ENCODE data around the gene PCNX3.

PCNX3 gene

DNA sequence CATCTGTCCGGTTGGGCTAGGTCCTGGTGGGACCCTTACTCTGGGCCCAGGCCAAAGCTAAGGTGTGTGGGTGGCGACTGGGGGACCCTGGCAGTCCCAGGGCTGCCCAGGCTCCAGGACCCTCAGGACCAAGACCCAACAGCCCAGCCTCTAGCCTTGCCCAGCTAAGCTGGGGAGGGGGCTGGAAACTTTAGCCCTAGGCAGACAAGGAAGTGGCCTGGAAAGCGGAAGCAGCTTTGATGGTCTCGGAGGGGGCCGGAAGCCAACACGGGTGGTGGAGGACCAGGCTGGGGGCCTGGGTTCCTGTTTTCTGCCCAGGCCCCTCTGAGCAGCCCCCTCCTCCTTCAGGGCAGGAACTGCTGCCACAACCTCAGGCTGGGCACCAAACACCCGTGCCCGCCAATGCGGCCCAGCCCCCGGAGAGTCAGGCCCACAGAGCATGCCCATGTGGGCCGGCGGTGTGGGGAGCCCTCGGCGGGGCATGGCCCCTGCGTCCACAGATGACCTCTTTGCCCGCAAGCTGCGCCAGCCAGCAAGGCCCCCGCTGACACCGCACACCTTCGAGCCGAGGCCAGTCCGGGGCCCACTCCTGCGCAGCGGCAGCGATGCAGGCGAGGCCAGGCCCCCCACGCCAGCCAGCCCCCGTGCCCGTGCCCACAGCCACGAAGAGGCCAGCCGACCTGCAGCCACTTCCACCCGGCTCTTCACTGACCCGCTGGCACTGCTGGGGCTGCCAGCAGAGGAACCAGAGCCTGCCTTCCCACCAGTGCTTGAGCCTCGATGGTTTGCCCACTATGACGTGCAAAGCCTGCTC is 25.1 kb downstream of the PCNX3 start:
- no peak for DNase-seq

DNA sequence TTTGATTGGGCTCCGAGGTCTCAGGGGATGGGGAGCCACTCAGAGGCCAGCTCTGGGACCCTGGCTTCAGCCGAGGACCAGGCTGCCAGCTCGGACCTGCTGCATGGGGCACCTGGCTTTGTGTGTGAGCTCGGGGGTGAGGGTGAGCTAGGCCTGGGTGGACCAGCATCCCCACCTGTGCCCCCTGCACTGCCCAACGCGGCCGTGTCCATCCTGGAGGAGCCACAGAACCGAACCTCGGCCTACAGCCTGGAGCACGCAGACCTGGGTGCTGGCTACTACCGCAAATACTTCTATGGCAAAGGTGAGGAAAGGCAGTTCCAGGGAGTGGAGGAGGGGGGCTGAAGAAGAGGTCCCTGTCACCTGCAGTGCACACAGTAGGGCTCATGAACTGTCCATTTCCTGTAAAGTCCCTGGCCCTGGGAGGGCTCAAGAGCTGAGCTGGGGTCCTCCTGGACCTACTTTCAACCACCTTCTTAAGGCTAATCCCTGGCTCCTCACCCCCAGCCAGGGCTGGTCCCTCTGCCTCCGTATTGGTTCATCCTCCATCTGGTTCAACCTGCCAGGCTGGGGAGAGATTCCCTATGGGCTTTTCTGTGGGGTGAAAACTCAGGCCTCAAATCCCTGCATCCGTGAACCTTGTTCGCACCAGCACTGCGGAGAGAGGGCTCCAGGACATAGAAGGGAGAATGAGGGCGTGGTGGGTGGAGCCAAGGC is 25.9 kb downstream of the PCNX3 start:
- DNase-seq: no peak

DNA sequence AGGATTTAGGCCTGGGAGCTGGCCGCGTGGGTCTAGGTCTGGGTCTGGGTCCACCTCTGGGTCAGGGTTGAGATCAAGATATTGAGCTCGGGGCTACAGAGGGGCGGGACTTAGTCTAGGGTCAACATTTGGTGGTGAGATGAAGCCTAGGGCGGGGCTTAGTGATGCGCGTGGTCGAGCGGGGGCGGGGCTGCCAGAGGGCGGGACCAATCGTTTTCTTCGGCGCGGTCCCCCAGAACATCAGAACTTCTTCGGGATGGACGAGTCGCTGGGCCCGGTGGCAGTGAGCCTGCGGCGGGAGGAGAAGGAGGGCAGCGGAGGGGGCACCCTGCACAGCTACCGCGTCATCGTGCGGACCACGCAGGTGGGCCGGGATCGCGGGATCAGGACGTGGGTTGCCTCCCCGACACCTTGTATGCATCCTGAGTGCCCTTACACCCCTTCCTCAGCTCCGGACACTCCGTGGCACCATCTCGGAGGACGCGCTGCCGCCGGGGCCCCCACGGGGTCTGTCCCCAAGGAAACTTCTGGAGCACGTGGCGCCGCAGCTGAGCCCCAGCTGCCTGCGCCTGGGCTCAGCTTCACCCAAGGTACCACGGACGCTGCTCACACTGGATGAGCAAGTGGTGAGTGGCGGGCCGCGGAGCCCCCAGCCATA is 26.6 kb downstream of the PCNX3 start:
- no peak for DNase-seq

DNA sequence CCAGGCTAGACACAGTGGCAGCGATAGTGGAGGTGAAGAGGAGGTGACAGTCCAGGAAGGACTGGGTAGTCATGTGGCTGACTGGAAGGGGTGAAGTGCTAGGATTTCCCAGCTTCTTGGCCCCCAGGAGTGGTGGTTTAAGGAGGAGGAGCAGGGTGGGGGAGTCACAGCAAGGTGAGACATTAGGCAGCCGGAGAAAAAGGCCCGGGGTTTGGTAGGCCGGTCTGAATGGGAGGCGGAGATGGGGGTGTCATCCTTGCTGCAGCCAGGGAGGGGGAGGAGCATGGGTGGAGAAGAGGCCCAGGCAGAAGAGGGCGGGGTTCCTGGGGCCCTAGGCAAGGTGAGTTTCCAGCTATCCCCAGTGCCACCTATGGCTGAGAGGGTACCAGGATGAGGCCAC is 28.4 kb downstream of the PCNX3 start:
- DNase-seq: no peak

DNA sequence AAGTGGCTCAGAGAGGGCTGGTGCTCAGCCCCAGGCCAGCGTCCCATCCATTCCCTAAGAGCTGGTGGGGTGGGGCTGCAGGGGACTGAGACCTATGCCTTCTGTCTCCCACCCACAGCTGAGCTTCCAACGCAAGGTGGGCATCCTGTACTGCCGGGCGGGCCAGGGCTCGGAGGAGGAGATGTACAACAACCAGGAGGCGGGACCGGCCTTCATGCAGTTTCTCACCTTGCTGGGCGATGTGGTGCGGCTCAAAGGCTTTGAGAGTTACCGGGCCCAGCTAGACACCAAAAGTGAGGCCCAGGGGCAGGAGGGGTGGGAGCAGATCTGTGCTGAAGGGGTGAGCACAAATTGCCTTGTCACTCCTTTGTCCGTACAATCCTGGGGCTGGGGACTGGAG is 29.3 kb downstream of the PCNX3 start:
- DNase-seq: no peak

DNA sequence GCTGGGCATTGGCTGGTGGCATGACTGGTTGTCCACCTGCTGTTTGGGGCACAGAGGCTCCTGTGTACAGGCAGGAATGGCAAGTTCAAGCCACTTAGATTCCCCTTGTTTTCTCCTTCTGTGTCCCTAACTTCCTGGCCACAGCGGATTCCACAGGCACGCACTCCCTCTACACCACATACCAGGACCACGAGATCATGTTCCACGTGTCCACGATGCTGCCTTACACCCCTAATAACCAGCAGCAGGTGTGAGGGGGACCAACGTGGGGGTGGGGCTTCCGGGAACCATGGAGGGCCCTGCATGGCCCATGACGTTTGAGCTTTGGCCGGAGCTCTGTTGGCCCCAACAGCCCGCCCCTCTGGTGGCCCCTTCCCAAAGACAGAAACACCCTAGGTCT is 30.1 kb downstream of the PCNX3 start:
- DNase-seq: no peak

DNA sequence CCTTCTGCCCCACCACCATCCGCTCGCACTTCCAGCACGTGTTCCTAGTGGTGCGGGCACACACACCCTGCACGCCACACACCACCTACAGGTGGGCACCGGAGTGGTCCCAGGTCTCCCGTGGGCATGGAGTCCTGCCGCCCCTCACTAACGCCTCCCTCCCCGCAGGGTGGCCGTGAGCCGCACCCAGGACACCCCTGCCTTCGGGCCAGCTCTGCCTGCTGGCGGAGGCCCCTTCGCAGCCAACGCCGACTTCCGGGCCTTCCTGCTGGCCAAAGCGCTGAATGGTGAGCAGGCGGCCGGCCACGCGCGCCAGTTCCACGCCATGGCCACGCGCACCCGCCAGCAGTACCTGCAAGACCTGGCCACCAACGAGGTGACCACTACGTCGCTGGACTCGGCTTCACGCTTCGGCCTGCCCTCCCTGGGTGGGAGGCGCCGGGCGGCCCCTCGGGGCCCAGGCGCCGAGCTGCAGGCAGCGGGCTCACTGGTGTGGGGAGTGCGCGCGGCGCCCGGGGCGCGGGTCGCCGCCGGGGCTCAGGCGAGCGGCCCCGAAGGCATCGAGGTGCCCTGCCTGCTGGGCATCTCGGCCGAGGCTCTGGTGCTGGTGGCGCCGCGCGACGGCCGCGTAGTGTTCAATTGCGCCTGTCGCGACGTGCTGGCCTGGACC is 30.8 kb downstream of the PCNX3 start:
- no peak for DNase-seq

DNA sequence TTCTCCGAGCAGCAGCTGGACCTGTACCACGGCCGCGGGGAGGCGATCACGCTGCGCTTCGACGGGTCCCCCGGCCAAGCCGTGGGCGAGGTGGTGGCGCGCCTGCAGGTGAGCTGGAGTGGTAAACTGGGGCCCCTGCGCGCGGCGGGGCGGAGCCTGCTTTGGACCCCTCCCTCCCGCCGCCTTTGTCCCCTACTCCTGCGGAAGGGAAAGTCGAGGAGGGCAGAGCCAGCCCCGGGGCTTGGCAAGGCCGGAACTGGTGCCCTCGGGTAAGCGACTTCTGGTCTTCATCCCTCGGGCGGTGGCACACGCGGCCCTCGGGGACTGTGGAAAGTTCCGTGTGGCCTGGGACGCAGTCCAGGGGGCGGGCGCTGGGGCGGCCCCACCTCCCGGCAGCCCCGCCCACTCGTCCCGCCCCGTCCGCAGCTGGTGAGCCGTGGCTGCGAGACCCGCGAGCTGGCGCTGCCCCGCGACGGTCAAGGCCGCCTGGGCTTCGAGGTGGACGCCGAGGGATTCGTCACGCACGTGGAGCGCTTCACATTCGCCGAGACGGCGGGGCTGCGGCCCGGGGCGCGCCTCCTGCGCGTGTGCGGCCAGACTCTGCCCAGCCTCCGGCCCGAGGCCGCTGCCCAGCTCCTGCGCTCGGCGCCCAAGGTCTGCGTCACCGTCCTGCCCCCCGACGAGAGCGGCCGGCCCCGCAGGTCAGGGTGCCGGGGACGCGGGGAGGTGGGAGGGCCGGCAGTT is 31.6 kb downstream of the PCNX3 start:
- DNase-seq: no peak

DNA sequence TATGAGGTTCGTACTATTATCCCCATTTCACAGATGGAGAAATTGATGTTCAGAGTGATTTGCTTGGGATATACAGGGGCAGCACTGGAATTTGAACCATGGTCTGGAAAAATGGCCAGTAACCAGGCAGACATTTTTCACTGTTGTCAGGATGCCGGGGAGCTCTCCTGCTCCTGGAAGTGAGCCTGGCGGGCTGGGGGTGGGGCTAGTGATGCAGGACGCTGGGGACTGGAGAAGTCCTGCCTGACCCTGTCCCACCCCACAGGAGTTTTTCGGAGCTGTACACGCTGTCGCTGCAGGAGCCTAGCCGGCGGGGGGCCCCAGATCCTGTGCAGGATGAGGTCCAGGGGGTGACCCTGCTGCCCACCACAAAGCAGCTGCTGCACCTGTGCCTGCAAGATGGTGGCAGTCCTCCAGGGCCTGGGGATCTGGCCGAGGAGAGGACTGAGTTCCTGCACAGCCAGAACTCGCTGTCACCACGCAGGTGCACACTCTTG is 33.5 kb downstream of the PCNX3 start:
- DNase-seq: no peak

DNA sequence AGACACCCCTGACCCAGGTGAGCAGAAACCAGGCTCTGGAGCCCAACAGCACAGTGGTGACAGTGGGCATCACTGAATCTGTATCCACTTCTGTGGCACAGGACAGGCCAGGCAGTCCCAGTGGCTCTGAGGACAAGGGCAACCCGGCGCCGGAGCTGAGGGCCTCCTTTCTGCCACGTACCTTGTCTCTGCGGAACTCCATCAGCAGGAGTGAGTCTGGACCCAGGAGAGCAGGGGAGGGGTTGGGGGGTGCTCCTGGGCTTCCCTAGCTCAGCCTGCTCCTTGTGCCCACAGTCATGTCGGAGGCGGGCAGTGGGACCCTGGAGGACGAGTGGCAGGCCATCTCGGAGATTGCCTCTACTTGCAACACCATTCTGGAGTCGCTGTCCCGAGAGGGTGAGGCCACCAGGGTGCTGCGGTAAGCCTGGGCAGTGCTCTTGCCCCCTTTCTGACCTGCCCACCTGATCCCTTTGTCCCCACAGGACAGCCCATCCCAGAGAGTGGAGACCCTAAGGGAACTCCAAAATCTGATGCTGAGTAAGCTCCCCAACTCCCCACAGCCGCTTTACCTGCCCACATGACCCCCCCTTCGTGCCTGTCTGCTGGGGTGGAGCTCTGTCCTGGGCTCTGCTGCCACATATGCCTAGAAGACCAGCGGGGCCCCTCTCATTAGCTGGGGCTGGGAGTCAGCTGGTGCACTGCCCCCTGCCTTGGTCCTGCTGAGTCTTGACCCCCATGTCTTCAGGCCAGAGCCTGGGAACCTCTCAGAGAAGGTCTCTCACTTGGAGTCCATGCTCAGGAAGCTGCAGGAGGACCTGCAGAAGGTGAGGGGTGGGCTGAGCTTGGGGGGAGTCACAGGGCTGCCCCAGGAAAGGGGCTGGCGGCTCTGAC is 34.3 kb downstream of the PCNX3 start:
- no peak for DNase-seq

DNA sequence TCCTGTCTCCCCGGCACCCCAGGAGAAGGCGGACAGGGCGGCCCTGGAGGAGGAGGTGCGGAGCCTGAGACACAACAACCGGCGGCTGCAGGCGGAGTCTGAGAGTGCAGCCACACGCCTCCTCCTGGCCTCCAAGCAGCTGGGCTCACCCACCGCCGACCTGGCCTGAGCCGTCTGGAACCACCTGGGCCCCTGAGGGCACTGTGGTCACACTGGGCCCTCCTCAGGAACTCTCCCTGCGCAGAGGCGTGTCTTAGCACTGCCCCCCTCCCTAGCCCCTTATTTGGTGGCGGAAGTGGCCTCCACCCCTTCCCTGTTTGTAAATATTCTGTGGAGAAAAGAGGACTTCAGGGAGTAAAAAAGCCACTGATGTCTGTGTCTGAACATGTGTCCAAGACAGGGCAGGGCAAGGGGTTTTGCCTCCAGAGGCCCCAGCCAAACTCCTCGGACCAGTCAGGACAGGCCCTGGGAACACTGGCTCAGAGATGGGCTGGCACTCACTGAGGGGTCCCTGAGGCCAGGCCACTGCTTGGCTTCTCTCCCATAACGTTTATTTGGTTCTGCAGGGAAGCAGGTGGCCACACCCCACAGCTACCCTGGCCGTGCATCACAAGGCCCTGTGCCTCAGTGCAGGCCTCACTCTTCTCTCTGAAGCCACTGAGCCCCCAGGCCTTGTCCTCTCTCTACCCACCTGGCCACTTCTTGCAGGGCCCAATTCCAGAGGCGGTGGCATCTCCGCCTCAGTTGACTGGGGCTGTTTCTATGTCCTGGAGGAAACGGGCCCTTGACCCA is 35.2 kb downstream of the PCNX3 start:
- no peak for DNase-seq

DNA sequence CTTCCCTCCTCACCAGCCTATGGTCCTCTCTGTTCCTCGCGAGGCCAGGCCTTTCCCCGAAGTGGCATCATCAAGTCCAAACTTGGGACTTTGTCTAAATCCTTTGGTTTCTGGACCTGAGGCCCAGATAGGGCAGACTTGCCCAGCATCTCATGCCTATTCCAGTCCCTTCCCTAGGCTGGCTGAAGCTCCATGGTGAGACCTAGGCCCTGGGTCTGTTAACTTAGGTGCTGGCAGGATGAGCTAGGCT is 35.7 kb downstream of the PCNX3 start:
- no peak for DNase-seq

DNA sequence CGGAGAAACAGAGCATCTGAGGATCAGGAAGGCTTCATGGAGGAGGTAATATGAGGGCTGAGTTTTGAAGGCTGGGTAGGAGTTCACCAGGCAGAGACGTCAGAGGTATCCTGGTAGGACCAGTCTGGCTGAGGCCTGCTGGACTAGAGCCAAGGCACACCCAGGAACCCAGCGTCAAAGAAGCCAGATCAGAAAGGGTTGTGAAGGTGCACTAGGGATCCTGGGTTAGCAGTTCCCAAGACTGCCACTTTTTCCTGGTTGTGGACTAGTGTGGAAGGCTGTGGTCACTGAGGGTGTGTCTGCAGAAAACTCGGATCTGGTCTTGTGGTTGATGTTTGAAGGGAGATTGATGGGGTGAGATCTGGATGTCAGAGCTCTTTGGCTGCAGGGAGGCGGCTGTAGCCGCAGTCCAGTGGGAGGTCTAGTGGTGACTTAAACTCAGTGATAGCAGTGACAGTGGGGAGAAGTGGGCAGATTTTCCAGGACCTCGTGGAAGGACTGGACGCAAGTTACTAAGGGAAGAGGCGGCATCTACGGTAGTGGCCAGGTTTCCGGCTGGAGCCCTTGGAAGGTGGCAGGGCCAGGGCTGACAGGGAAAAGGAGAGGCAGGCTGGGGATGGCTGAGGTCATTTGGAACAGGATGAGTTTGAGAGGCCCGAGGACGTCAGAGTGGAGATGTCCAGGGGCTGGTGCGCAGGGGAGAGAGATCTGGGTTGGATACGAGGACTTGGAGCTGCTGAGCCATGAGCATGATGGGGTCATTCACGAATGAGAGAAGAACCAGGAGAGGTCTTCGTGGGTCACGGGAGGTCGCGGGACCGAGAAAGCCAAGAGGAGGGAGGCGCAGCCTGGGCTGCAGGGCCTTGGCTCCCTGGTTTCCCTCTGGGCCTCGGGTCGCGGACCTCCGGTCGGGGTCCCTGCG is 36.3 kb downstream of the PCNX3 start:
- no peak for DNase-seq

DNA sequence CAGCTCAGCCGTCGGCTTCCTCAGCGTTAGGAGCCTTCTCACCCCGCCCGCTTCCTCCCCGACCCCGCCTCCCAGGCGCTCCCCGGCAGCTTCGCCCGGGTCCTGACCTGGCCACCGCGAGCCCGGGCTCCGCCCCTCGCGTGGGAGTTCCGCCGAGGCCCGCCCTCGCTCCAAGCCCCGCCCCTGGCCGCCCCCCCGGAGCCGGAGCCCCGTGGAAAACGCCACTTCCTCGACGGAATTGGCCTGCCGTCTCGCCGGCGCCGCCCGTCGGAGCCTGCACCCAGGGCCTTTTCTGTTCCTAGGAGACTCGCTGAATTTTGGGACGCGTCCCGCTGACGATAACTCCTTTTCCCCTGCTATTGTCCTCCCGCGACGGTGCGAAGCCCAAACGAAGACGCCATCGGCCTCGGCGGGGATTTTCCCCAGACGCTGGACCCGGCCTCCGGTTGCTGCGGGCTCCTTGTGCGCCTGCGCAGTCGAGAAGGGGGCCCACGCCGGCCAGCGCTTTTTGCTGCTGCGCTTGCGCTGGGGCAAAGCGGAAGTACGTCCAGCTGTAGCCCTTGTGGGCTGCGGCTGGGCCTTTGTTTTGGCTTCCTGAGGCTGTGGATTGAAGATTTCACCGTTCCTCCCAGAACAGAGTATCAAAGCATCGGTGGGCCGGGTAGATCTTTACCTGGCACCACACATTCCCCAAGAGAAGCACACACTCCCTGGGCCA is 37.1 kb downstream of the PCNX3 start:
- DNase-seq: peak; percentile 96

DNA sequence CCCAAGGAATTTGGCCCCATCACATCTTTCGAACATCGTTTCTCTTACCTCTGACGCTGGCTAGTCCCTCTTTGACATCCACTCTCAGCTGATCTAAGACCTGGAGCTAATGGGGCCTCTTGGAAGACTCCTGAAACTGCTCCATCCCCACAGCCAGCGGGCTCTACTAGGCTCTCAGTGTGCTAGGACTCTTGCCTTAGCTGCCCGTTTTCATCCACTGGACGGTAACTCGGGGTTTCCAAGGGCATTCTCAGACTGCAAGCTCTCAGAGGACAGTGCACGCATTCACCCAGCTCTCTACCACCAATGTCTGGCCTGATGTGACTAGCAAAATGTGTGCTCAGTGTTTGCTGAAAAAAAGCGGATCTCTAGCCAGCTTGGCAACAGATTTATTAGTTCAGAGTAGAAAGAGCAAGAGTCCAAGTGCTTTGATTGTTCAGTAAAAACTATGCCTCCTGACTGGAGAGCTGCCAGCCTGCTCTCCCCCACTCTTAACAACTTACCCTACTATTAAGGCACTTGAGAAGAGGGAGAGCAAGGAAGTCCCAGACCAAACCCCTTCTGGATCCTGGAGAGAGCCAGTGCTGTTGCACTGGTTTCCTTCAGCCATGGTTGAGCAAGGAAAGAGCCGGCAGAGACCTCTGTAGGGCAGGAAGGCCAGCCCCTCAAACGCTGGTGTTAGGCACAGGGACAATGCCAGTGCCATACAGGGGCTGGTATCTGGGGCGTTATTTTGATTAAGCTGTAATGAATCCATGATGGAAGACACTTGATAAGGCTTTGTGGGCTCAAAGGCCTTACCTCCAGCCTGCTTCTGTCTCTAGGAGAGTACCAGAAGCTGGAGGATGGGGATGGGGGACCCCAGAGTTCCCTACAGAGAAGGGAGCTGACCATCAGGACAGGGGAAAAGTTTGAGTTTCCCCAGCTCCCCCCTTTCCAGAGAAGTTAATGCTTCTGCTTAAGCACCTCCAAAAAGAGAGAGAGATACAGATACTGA is 38.0 kb downstream of the PCNX3 start:
- DNase-seq: no peak

DNA sequence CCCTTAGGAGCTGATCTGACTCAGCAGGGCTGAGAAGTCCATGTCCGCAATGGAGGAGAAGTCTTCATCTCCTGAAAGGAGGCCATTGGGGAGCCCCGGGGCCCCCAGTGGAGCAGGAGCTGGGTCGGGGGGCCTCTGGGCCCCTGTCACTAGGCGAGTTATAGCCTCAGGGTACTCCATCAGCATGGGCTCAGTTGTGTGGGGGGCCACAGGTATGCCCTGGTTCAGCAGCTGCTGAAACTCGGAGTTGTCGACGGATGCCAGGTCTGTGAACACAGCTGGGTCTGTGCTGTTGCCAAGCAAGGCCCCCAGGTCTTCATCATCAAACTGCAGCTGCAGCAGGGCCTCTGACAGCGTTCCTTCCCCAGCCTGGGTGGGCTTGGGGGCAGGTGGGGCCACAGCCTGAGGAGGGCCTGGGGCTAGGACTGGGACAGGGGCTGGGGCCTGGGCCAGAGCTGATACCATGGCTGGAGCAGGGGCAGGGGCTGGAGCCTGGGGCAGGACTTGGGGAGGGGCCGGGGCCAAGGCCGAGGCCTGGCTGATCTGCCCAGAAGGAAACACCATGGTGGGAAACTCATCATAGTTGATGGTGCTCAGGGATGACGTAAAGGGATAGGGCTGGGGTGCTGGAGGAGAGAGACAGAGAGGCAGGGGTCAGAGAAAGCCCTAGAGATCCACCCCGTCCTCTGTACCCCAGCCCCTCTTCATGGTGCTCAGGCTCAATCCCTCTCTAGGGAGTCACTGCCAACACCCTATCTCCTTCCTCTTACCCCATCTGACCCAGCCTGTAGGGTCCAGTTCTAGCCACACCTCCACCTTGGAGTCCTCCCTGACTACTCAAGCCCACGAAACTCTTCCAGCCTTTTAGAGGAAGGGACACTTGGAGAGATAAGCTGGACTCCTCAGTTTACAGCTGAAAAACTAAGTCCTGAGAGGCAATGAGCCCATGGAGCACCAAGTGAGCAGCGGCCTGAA is 39.1 kb downstream of the PCNX3 start:
- no peak for DNase-seq

Data from NK-92 treated with Interleukin-12 subunit alpha and Interleukin-12 subunit beta, amount 100 ng/mL, for 24 hours (cell line).